ENCODE results near the gene REC8. TPM values are rescaled to one million over a fixed set of nuclear protein-coding genes. Genes with fewer than 3 reads are reported as not detected.
A peak's percentile ranks its signal among the peaks of the same experiment; 100 is the strongest.

REC8 gene
- total and polyA plus RNA-seq, 10 of the 15 experiments (the other 5 are each of a cell fraction or from before 2014, with no cell fraction given): 4.2 to 76.9 (median 29.1) TPM

DNA sequence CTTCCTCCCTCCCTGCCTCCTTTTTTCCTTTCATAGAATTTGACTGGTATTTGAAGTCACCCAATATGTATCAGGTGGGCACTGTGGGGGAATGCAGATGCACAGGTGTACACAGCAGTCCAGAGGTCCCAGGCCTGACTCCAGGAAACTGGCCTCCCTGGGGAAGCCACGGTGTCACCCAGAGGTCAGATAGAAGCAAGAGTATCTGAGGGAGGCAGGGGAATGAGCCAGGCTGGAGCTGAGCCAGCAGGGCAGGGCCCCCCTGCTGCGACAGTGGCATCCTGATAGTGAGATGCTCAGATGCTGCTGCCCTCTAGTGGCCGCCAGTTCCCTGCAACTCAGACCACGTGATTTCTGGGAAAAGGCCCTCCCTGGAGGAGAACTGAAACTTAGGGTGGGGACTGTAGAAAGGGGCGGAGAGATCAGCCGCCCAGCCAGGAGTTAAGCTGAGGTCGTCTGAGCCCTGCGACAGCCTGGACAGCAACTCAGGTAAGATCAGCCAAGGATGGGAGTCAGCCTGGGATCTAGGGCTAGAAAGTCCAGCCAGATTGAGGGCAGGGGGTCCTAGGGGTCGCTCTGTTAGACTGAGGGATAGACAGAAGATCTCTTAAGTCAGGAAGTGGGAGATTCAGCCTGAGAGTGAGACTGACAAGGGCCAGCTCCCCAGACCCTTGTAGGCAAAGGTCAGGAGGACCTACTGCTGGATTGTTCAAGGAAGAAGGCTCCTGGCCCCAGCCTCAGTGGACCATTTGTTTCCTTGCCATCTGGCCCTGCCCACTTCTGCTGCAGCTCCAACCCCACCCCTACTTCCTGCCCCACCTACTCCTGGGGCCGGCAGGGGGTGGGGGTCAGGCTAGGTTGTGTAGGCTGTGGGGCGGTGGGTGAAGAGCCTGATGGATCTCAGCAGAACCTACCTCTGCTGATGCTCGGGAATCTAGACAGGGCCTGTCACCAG, 10.8 kb upstream of the REC8 start, which contains the start of gene IRF9:
TSS of gene IRF9 (plus strand) at position 416 of the 955 bp plus-strand sequence. CDS start 880 bp downstream, outside the sequence.
- in situ Hi-C loops (cut with MboI) (no loop called here), intact Hi-C loops (cut with micrococcal nuclease; ENCODE audit: unreplicated experiment) (loop anchor here (1.0 kb wide), 6 partner anchors 14 to 147 kb away; partner anchors contain the start of genes CHMP4A, DCAF11, NRL and RNF31)
- Histone ChIP-seq H3K4me2 (ENCODE audit: control insufficient read depth, insufficient read depth) (peak within 1 kb of the TSS; percentile 90), H3K27ac (ENCODE audit: control insufficient read depth, insufficient read depth) (peak within 1 kb of the TSS; percentile 96), H4K20me1 (ENCODE audit: control insufficient read depth, insufficient read depth) (no peaks in the 10 kb centered on the region), H2AFZ (ENCODE audit: control insufficient read depth, low read depth, low read length) (peak within 1 kb of the TSS; percentile 14), H3K36me3 (ENCODE audit: control insufficient read depth in 2 of 2, insufficient read depth in 2 of 2, low read length in 1 of 2) (peaks cover 42 to 50% of the 10 kb centered on the region in 2 experiments), H3K79me2 (ENCODE audit: control insufficient read depth, insufficient read depth, low read length) (peaks cover 43% of the 10 kb centered on the region), H3K4me3 (peak within 1 kb of the TSS; percentile 99), H3K9ac (ENCODE audit: control insufficient read depth, insufficient read depth, low read length) (peak within 1 kb of the TSS; percentile 83), H3K27me3 (replicated peaks in 1 of 2; ENCODE audit: control insufficient read depth in 2 of 2, insufficient read depth in 2 of 2, low read length in 1 of 2) (no peaks in the 10 kb centered on the region), H3K9me3 (replicated peaks; ENCODE audit: control insufficient read depth, insufficient read depth, low read length) (no peaks in the 10 kb centered on the region), H3K4me1 (ENCODE audit: control insufficient read depth, insufficient read depth, low read length) (peaks cover 38% of the 10 kb centered on the region)
- ChIA-PET RAD21 (ENCODE audit: unreplicated experiment) (interaction anchor here (0.6 to 4.5 kb wide), 30 partner anchors 10 to 270 kb away, joined by 3 to 60 read pairs (median 8); partner anchors contain the start of genes CHMP4A, CIDEB, DCAF11 and EMC9), SMC1A (ENCODE audit: uncharacterized antibody, unreplicated experiment) (interaction anchor here (0.7 to 4.9 kb wide), 32 partner anchors 10 to 146 kb away, joined by 3 to 54 read pairs (median 5); partner anchors contain the start of genes CHMP4A, CIDEB, DCAF11 and DHRS1), POLR2A (interaction anchor here (0.8 to 4.8 kb wide), 27 partner anchors 9 to 138 kb away, joined by 3 to 99 read pairs (median 8); partner anchors contain the start of genes CHMP4A, DCAF11, DHRS1 and EMC9), CTCF (interaction anchor here (0.8 to 4.2 kb wide), 39 partner anchors 9 to 529 kb away, joined by 3 to 63 read pairs (median 5); partner anchors contain the start of genes CARMIL3, CHMP4A, CIDEB and DCAF11)
- peak; percentile 97 for FAIRE-seq
- WGBS (ENCODE audit: insufficient coverage, insufficient replicate concordance, low lambda C conversion rate, missing lambda C conversion rate): 0% methylated on average over 12 of the region's 12 CpGs
- BruUV-seq (replicated peaks): no TSS peak
- peak; percentile 98 for DNase-seq (ENCODE audit: low read depth, low spot score)
- ATAC-seq: peak; percentile 91
- TF ChIP-seq MEF2A (IDR thresholded peaks at IDR 0.05; ENCODE audit: insufficient read depth, low read depth, low read length): 0 out of 2 replicates have a peak, but pooled peaks have one; percentile 30
- peak; percentile 92 for TF ChIP-seq NBN (IDR thresholded peaks at IDR 0.05)
- peak; percentile 97 for TF ChIP-seq POLR2AphosphoS2 (IDR thresholded peaks at IDR 0.05; ENCODE audit: low read depth, low read length)
- peak; percentile 69 for TF ChIP-seq SKIL (IDR thresholded peaks at IDR 0.05; ENCODE audit: low read depth, poor library complexity, severe bottlenecking)
- TF ChIP-seq, protein P1, sequence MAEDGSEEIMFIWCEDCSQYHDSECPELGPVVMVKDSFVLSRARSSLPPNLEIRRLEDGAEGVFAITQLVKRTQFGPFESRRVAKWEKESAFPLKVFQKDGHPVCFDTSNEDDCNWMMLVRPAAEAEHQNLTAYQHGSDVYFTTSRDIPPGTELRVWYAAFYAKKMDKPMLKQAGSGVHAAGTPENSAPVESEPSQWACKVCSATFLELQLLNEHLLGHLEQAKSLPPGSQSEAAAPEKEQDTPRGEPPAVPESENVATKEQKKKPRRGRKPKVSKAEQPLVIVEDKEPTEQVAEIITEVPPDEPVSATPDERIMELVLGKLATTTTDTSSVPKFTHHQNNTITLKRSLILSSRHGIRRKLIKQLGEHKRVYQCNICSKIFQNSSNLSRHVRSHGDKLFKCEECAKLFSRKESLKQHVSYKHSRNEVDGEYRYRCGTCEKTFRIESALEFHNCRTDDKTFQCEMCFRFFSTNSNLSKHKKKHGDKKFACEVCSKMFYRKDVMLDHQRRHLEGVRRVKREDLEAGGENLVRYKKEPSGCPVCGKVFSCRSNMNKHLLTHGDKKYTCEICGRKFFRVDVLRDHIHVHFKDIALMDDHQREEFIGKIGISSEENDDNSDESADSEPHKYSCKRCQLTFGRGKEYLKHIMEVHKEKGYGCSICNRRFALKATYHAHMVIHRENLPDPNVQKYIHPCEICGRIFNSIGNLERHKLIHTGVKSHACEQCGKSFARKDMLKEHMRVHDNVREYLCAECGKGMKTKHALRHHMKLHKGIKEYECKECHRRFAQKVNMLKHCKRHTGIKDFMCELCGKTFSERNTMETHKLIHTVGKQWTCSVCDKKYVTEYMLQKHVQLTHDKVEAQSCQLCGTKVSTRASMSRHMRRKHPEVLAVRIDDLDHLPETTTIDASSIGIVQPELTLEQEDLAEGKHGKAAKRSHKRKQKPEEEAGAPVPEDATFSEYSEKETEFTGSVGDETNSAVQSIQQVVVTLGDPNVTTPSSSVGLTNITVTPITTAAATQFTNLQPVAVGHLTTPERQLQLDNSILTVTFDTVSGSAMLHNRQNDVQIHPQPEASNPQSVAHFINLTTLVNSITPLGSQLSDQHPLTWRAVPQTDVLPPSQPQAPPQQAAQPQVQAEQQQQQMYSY (CRISPR knock-in tag; IDR thresholded peaks at IDR 0.05): peak; percentile 55; the same call in 1 of the 2 replicates
- TF ChIP-seq CHD2 (IDR thresholded peaks at IDR 0.05; ENCODE audit: borderline replicate concordance, low read depth, low read length): peak; percentile 66; the same call in 1 of the 2 replicates
- TF ChIP-seq, protein P2, sequence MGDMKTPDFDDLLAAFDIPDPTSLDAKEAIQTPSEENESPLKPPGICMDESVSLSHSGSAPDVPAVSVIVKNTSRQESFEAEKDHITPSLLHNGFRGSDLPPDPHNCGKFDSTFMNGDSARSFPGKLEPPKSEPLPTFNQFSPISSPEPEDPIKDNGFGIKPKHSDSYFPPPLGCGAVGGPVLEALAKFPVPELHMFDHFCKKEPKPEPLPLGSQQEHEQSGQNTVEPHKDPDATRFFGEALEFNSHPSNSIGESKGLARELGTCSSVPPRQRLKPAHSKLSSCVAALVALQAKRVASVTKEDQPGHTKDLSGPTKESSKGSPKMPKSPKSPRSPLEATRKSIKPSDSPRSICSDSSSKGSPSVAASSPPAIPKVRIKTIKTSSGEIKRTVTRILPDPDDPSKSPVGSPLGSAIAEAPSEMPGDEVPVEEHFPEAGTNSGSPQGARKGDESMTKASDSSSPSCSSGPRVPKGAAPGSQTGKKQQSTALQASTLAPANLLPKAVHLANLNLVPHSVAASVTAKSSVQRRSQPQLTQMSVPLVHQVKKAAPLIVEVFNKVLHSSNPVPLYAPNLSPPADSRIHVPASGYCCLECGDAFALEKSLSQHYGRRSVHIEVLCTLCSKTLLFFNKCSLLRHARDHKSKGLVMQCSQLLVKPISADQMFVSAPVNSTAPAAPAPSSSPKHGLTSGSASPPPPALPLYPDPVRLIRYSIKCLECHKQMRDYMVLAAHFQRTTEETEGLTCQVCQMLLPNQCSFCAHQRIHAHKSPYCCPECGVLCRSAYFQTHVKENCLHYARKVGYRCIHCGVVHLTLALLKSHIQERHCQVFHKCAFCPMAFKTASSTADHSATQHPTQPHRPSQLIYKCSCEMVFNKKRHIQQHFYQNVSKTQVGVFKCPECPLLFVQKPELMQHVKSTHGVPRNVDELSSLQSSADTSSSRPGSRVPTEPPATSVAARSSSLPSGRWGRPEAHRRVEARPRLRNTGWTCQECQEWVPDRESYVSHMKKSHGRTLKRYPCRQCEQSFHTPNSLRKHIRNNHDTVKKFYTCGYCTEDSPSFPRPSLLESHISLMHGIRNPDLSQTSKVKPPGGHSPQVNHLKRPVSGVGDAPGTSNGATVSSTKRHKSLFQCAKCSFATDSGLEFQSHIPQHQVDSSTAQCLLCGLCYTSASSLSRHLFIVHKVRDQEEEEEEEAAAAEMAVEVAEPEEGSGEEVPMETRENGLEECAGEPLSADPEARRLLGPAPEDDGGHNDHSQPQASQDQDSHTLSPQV (IDR thresholded peaks at IDR 0.05): no peak
- TF ChIP-seq ZNF24 (IDR thresholded peaks at IDR 0.05): no peak
- TF ChIP-seq ZNF274 (IDR thresholded peaks at IDR 0.05; ENCODE audit: insufficient read depth, insufficient read length): no peak
- TF ChIP-seq SRF (IDR thresholded peaks at IDR 0.05; ENCODE audit: low read depth in 2 of 2, low read length in 2 of 2): 0 out of 4 replicates have a peak, but pooled peaks of 1 of the 2 experiments have one; percentile 48
